ENCODE data around the gene PLPP4.

The PLPP4 gene

DNA sequence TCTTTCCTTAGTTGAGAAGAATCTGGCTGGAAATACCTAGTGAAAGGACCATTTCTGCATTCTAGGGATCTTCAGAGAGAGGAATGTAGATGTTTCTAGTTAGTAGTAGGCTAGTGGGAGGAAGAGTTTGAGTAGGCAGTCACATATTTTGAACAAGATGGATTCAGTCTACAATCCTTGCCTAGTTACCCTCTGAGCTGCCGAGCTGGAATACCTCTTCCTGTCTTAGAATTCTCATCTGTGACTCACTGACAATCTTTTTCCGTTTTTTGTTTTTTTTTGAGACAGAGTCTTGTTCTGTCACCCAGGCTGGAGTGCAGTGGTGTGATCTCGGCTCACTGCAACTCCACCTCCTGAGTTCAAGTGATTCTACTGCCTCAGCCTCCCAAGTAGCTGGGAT, 30.7 kb upstream of the PLPP4 start:
- no peaks in the 10 kb centered on the region for H3K79me2 ChIP-seq (ENCODE audit: control insufficient read depth, low read length)
- no peaks in the 10 kb centered on the region for H3K27me3 ChIP-seq (ENCODE audit: control insufficient read depth, low read length)
- H3K27ac ChIP-seq (ENCODE audit: low read depth, low read length): no peak overlapping the region
- H3K36me3 ChIP-seq (ENCODE audit: control insufficient read depth, low read length): no peaks in the 10 kb centered on the region
- no peaks in the 10 kb centered on the region for H4K20me1 ChIP-seq (ENCODE audit: control insufficient read depth, insufficient read depth, low read depth, low read length)
- H3K4me2 ChIP-seq (ENCODE audit: low read length): no peak overlapping the region
- no peak overlapping the region for H3K4me3 ChIP-seq (ENCODE audit: low read length)
- no peaks in the 10 kb centered on the region for H3K9me2 ChIP-seq (replicated peaks; ENCODE audit: control insufficient read depth, low read length)
- no peaks in the 10 kb centered on the region for H3K9me3 ChIP-seq (ENCODE audit: control insufficient read depth, insufficient read depth, low read length)
- no peaks in the 10 kb centered on the region for H3K4me1 ChIP-seq (ENCODE audit: control insufficient read depth, low read length)
- TF ChIP-seq EZH2phosphoT487 (IDR thresholded peaks at IDR 0.05; ENCODE audit: borderline replicate concordance, low read length): no peak
- TF ChIP-seq, protein P1, sequence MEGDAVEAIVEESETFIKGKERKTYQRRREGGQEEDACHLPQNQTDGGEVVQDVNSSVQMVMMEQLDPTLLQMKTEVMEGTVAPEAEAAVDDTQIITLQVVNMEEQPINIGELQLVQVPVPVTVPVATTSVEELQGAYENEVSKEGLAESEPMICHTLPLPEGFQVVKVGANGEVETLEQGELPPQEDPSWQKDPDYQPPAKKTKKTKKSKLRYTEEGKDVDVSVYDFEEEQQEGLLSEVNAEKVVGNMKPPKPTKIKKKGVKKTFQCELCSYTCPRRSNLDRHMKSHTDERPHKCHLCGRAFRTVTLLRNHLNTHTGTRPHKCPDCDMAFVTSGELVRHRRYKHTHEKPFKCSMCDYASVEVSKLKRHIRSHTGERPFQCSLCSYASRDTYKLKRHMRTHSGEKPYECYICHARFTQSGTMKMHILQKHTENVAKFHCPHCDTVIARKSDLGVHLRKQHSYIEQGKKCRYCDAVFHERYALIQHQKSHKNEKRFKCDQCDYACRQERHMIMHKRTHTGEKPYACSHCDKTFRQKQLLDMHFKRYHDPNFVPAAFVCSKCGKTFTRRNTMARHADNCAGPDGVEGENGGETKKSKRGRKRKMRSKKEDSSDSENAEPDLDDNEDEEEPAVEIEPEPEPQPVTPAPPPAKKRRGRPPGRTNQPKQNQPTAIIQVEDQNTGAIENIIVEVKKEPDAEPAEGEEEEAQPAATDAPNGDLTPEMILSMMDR (IDR thresholded peaks at IDR 0.05; ENCODE audit: low read depth, low read length, poor library complexity, severe bottlenecking): no peak
- no peaks in the 10 kb centered on the region for H3F3A ChIP-seq (ENCODE audit: control insufficient read depth, insufficient read depth)

DNA sequence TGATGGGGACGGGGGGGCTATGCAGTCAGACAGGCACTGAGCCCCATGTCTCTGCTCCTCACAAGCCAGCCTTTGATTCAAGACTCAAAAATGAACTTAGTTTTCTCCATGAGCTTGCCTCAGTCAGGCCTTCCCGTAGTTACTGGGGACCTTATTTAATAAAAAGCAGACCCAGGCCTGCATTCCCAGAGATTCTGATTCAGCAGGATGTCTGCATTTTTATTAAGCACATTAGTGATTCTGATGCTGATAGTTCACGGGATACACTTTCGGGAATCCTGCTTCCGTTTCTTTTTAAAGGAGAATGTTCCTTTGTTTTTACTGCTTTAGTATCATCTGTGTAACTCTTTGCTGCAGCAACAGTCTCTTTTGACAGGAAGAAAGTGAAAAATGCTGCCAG, 28.3 kb upstream of the PLPP4 start:
- no peaks in the 10 kb centered on the region for H3K27me3 ChIP-seq (ENCODE audit: control insufficient read depth, low read length)
- no peaks in the 10 kb centered on the region for H3K79me2 ChIP-seq (ENCODE audit: control insufficient read depth, low read length)
- H3K36me3 ChIP-seq (ENCODE audit: control insufficient read depth, low read length): no peaks in the 10 kb centered on the region
- H3K9me3 ChIP-seq (ENCODE audit: control insufficient read depth, insufficient read depth, low read length): no peaks in the 10 kb centered on the region
- no peak overlapping the region for H3K4me2 ChIP-seq (ENCODE audit: low read length)
- no peaks in the 10 kb centered on the region for H3K4me1 ChIP-seq (ENCODE audit: control insufficient read depth, low read length)
- H3K27ac ChIP-seq (ENCODE audit: low read depth, low read length): no peak overlapping the region
- no peak for TF ChIP-seq EZH2phosphoT487 (IDR thresholded peaks at IDR 0.05; ENCODE audit: borderline replicate concordance, low read length)
- TF ChIP-seq, protein P1 (IDR thresholded peaks at IDR 0.05; ENCODE audit: low read depth, low read length, poor library complexity, severe bottlenecking): no peak
- H3F3A ChIP-seq (ENCODE audit: control insufficient read depth, insufficient read depth): no peaks in the 10 kb centered on the region
- H4K20me1 ChIP-seq (ENCODE audit: control insufficient read depth, insufficient read depth, low read depth, low read length): no peaks in the 10 kb centered on the region
- no peak overlapping the region for H3K4me3 ChIP-seq (ENCODE audit: low read length)
- no peaks in the 10 kb centered on the region for H3K9me2 ChIP-seq (replicated peaks; ENCODE audit: control insufficient read depth, low read length)

DNA sequence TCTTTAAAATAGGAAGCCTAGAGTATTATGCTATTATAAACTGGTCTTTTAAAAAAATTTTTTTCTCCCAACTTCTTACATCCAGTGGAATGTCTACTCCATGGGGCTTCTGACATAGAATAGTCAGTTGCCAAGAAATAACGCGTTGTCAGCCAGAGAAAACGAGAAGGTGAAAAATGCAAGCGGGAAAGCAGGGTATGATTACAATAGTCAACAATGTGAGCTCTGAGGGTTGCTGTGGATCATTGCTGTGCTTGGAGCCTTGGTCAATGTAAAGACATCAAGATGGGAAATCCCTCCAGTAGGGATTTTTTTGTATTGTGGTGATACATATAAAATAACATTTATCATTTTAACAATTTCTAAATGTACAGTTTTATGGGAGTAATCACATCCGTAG, 27.6 kb upstream of the PLPP4 start:
- no peaks in the 10 kb centered on the region for H3K27me3 ChIP-seq (ENCODE audit: control insufficient read depth, low read length)
- H3F3A ChIP-seq (ENCODE audit: control insufficient read depth, insufficient read depth): no peaks in the 10 kb centered on the region
- no peaks in the 10 kb centered on the region for H3K4me1 ChIP-seq (ENCODE audit: control insufficient read depth, low read length)
- no peaks in the 10 kb centered on the region for H3K9me2 ChIP-seq (replicated peaks; ENCODE audit: control insufficient read depth, low read length)
- H3K27ac ChIP-seq (ENCODE audit: low read depth, low read length): no peak overlapping the region
- H3K4me3 ChIP-seq (ENCODE audit: low read length): no peak overlapping the region
- no peaks in the 10 kb centered on the region for H3K79me2 ChIP-seq (ENCODE audit: control insufficient read depth, low read length)
- no peaks in the 10 kb centered on the region for H3K9me3 ChIP-seq (ENCODE audit: control insufficient read depth, insufficient read depth, low read length)
- H4K20me1 ChIP-seq (ENCODE audit: control insufficient read depth, insufficient read depth, low read depth, low read length): no peaks in the 10 kb centered on the region
- H3K4me2 ChIP-seq (ENCODE audit: low read length): no peak overlapping the region
- TF ChIP-seq EZH2phosphoT487 (IDR thresholded peaks at IDR 0.05; ENCODE audit: borderline replicate concordance, low read length): no peak
- TF ChIP-seq, protein P1 (IDR thresholded peaks at IDR 0.05; ENCODE audit: low read depth, low read length, poor library complexity, severe bottlenecking): no peak
- no peaks in the 10 kb centered on the region for H3K36me3 ChIP-seq (ENCODE audit: control insufficient read depth, low read length)

GRCh38 chr10:120431251-120431651, 25.8 kb upstream of the PLPP4 start:
- Histone ChIP-seq H3K4me2 (ENCODE audit: low read length) (no peak overlapping the region), H3K4me1 (ENCODE audit: control insufficient read depth, low read length) (no peaks in the 10 kb centered on the region)

More at GRCh38 chr10:120431251-120431651, 25.8 kb upstream of the PLPP4 start:
- Histone ChIP-seq H4K20me1 (ENCODE audit: control insufficient read depth, insufficient read depth, low read depth, low read length) (no peaks in the 10 kb centered on the region), H3K27ac (ENCODE audit: low read depth, low read length) (no peak overlapping the region), H3K79me2 (ENCODE audit: control insufficient read depth, low read length) (no peaks in the 10 kb centered on the region), H3K9me3 (ENCODE audit: control insufficient read depth, insufficient read depth, low read length) (no peaks in the 10 kb centered on the region), H3K9me2 (replicated peaks; ENCODE audit: control insufficient read depth, low read length) (no peaks in the 10 kb centered on the region), H3K27me3 (ENCODE audit: control insufficient read depth, low read length) (no peaks in the 10 kb centered on the region), H3K36me3 (ENCODE audit: control insufficient read depth, low read length) (no peaks in the 10 kb centered on the region), H3K4me3 (ENCODE audit: low read length) (no peak overlapping the region), H3F3A (ENCODE audit: control insufficient read depth, insufficient read depth) (no peaks in the 10 kb centered on the region)
- TF ChIP-seq EZH2phosphoT487 (IDR thresholded peaks at IDR 0.05; ENCODE audit: borderline replicate concordance, low read length): no peak
- TF ChIP-seq, protein P1 (IDR thresholded peaks at IDR 0.05; ENCODE audit: low read depth, low read length, poor library complexity, severe bottlenecking): no peak
